GM18498 (cell line): Measurements from ENCODE around the gene C4BPB.

Source experiments
- ATAC-seq: cut with Tn5 transposase; IDR thresholded peaks from one replicate; pipeline ENCODE4 v1.9.1; 2021; ENCODE audit warnings: mild to moderate bottlenecking, moderate library complexity; ENCODE audit not compliant: unreplicated experiment

The C4BPB gene

GRCh38 chr1:207081088-207081487 lies 7.6 kb upstream of the C4BPB start:
- ATAC-seq, result no peak

- ATAC-seq, result no peak
Measured at GRCh38 chr1:207081806-207082205, 6.9 kb upstream of the C4BPB start.

- ATAC-seq, result no peak
Measured at GRCh38 chr1:207084232-207084631, 4.4 kb upstream of the C4BPB start.

DNA sequence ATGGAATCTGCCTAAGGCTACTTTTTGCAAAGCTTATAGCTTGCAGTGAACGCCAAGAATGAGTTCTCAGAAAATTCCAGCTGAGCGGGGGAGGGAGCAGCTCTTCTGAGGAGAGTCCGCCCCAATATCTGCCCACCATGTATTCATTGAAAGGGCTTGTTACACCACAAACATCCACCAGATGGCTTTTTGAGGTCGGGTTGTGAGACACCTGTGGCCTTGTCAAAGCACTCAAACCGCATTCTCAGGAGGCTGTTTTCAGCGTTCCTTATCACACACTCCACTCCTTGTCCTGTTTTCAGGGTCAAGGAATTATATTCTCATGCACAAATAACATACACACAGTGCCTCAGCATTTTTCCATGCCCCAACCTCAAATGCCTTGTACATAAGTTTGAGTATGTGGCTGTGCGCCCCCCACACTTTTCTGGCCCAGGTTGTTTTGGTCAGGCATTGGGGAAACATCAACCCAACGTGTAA lies 3.9 kb upstream of the C4BPB start:
- peak; percentile 80 for ATAC-seq

DNA sequence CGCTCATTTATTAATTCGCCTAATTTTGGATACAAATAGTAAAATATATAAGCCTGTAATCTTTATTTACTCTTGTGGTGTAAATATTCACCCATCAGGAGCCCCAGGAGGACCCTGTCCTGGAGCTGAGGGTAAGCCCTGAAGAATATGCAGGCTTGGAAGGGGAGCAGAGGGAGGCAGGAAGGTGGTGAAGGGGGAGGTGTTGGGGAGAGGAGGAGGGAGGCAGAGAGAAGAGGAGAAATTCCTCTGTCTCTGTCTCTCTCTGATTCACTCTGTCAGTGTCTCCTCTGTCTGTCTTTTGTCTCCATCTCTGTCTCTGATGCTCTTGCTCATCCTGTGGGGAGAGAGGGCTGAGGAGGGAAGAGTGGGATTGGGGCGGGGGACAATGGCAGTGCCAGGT lies 2.8 kb upstream of the C4BPB start:
- ATAC-seq, result no peak

GRCh38 chr1:207088161-207088560 lies 499 bp upstream of the C4BPB start:
- no peak for ATAC-seq

- ATAC-seq, result no peak
Measured at GRCh38 chr1:207089627-207090355, 1.1 kb downstream of the C4BPB start.

DNA sequence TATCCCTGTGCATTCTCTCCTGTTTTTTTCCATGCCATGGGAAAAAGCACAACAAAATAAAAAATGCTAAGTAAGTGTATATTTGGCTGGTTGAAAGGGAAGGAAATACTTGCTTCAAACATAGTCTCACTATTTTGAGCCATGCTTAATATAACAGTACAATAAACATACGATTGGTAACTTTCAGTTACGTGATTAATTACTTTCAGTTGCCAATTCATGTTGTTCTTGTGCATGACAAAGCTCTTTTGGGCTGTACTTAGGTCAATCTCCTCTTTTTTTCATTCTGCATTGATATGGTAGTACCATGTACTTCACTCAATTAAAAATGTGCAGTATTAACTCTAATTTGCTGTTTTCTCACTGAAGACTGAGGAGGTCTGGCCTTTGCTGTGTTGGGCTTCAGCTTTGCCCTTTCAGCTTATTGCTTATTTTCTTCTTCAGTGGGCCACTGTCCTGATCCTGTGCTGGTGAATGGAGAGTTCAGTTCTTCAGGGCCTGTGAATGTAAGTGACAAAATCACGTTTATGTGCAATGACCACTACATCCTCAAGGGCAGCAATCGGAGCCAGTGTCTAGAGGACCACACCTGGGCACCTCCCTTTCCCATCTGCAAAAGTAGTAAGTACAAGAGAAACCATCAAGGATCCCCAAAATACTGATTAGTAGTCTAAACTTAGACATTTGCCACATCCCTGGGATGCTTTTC lies 2.7 kb downstream of the C4BPB start:
- no peak for ATAC-seq

GRCh38 chr1:207093944-207094343 lies 5.3 kb downstream of the C4BPB start:
- no peak for ATAC-seq

DNA sequence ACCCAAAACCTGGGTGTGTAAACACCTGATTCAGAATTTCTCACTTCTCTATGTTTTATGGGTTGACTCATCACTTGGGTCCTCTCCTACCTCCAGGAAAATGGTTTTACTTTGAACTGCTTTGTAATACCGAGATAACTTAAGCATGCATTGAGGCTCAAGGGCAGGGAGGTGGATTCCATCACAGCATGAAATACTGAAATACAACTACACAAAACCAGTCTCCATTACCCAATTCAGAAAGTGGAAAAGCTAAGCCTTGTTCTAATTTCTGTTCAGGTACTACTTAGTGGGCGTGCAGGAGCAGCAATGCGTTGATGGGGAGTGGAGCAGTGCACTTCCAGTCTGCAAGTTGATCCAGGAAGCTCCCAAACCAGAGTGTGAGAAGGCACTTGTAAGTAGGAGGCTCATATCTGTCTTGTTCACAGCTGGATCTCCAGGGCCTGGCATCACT lies 9.2 kb downstream of the C4BPB start:
- ATAC-seq, result peak; percentile 62

DNA sequence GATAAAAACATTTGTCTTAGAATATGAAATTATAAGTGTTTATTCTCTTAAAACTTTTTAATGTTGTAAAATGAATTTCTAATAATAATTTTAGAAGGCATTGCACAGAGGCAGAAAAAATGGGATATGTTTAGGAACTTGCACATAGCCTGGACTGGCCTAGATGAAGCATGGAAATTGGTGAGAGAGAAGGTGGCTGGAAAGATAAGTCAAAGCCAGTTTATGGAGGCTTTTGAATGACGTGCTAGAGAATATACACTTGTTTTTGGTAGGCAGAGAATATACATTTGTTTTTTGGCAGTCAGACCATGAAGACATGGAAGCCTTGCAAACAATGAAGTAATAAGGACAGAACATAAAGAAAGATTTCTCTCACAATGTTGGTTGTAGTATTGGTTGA lies 13.1 kb downstream of the C4BPB start:
- no peak for ATAC-seq

DNA sequence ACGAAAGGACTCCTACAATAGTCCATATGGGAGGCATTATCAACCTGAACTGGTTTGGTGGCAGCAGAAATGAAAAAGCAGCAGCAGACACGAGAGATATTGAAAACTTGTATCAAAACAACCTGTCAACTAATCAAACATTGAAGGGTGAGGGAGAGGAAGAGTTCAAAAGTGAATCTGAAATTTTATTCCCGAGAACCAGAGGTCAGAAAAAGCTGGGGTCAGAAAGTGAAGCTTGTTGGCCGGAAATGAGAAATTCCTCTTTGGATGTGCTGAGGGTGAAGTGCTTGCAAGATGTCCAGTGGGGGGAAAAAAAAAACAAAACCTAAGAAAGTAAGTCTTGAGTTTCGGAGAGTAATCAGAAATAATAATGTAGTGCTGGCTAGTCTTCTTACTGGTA lies 13.5 kb downstream of the C4BPB start:
- ATAC-seq, result no peak

DNA sequence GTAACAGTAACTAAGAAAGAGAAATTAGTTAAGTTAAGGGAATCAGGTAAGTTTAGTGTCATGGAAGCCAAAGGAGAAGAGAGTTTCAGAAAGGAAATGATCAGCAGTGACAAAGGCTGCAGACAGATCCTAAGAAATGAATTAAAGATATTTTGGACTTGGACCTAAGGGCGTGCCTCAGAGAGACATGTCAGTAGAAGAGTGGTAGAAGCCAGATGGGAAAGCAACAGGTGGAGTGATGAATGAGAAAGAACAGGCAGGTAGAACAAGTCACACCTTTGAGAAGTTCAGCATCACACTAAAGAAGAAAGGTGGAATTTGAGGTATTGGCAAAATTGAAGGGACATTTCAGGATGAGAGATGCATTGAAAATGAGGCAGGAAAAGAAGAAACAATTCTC lies 14.0 kb downstream of the C4BPB start:
- ATAC-seq, result no peak

DNA sequence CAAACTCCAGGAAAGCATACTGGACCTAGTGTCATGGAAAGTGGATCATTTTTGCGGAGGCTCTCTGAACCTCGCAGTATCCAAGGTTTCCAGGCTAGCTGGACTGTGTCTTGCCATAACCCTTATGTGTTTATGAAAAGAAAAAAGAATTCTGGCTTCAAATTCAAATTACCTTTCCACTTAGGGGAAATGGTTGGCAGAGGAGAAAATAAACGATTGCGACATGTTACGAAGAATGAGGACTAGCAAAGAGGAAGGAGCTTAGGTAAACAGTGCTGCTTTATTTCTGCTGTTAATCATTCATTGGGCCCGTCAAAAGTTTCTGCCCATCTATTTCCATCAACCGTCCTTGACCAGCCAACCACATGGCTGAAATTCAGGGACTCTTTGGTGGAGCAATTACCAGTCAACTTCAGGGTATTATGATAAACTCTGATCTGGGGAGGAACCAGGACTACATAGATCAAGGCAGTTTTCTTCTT lies 15.3 kb downstream of the C4BPB start, which contains the start of gene C4BPA:
C4BPA (plus strand) TSS at position 342 of the 482 bp plus-strand sequence. CDS start 8,793 bp downstream, outside the sequence.
- ATAC-seq, result no peak

DNA sequence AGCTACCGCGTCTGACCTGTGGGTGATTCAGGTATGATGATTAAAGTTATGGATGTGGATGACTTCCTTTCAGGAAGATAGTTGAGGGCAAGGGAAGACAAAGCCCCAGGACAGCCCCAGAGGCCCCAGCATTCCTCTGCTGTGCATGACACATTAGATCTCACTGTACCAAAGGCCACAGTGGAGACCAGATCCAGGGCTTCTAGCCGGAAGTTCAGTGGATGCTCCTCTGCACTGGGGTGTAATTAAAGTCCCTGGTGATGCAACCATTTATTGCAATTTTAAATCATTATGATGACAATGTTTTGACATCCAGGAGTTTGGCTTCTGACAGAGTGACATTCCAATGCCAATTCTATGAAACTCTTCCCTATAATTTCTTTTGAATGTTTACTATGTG lies 20.3 kb downstream of the C4BPB start:
- no peak for ATAC-seq

DNA sequence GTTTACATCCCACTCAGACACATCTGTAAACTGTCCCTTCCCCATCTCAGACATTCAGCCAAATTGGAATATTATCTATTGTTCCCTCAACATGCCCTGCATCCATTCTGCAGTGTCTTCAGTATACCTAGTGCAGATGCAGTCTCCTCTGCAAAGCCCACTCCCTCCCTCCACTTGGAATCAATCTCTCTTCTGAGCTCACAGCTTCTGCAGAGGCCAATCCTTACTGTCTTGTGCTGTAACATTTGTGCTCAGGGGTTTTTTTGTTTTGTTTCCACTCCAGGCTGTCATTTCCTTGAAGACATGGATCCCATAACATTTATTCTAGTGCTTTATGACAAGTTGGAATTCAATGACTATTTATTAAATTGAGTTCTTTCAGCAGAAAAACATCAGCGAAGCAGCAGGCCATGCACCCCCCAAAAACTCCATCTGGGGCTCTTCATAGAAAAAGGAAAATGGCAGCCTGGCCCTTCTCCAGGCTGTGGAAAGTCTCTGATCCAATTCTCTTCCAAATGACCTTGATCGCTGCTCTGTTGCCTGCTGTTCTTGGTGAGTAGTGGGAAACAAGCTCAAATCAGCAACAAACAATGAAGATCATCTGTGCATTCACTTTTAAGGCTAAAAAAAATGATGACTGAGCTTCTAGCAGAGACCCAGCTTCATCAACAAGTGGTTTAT lies 24.1 kb downstream of the C4BPB start:
- ATAC-seq, result no peak

DNA sequence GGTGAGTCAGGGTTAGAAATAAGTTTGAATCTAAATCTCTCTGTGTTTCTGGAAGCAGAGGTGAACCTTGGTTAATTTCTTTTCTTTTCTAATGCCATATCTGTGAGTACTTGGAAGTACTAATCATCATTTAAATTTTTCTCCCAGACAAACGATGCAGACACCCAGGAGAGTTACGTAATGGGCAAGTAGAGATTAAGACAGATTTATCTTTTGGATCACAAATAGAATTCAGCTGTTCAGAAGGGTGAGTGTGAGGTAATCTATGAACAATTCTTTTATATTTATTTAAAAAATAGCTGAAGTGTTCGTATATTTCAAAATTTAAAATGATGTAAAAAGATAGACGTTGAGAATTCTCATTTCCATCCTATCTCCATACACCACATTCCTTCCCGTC lies 26.6 kb downstream of the C4BPB start:
- no peak for ATAC-seq

DNA sequence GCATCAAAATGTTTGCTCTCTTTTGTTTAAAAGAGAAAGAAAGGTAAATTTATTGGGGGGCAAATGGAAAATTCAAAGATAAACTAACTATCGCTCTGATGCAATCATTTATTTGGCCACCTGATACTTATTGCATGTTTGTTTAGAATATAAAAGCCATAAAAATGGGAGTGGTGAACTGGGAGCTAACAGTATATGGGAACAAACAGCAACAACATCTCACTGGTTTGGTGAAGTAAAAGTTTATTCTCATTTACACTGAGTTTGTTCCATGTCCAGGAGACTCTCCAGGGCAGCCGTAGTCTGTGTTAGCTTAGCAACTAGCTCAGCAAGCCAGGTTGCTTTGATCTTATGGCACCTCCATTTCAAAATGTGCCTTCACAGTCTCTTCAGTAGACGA lies 35.7 kb downstream of the C4BPB start:
- ATAC-seq, result no peak

- ATAC-seq, result no peak
Measured at GRCh38 chr1:207128336-207128921, 39.8 kb downstream of the C4BPB start.

DNA sequence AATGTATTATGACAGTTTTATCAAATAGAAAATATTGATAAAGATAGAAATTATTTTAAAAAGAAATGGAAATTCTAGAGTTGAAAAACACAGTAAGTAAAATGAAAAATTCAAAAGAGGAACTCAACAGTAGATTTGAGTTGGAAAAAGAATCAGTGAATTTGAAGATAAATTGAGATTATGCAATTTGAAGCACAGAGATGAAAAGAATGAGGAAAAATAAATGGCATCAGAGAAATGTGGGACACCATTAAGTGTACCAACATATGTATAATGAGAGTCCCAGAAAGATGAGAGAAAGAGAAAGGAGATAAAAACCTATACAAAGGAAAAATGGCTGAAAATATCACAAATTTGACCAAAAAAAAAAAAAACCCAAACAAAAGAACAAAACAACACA lies 40.4 kb downstream of the C4BPB start:
- no peak for ATAC-seq
